Astrocyte (in vitro differentiated cells and primary cell): ENCODE data around the gene CYREN. TPM values are rescaled to one million over a fixed set of nuclear protein-coding genes. Genes with fewer than 3 reads are reported as not detected.
"Not testable (repeated sequence)": the region's sequence is repeated elsewhere in the genome, so short reads cannot be mapped to it uniquely, and the experiment has no call there.

Experiments used
- DNase-seq: peaks from one replicate; pipeline ENCODE4 v3.0.0-alpha.2; 2010; ENCODE audit warnings: low read depth
- FAIRE-seq: peaks from 2 replicates; lab custom pipeline; 2011; peaks lifted over from hg19 to GRCh38; lab: Jason Lieb, UNC
- H2AFZ ChIP-seq: 2 replicates; pipeline ENCODE4 v1.6.0; 2012; ENCODE audit warnings: low read depth, low read length, inconsistent platforms
- H3K27ac ChIP-seq: 2 replicates; pipeline ENCODE4 v1.5.1; 2011; ENCODE audit warnings: low read depth, low read length, inconsistent platforms
- H3K27me3 ChIP-seq: 2 replicates; pipeline ENCODE4 v1.6.0; 2011; ENCODE audit warnings: low read length, inconsistent platforms; ENCODE audit not compliant: insufficient read depth
- H3K36me3 ChIP-seq: 2 replicates; pipeline ENCODE4 v1.5.1; 2011; ENCODE audit warnings: low read length, inconsistent platforms; ENCODE audit not compliant: insufficient read depth
- H3K4me1 ChIP-seq: 2 replicates; pipeline ENCODE4 v1.5.1; 2011; ENCODE audit warnings: low read length, inconsistent platforms; ENCODE audit not compliant: insufficient read depth
- H3K4me2 ChIP-seq: 2 replicates; pipeline ENCODE4 v1.6.0; 2012; ENCODE audit warnings: low read length, inconsistent platforms
- H3K4me3 ChIP-seq: 2 replicates; pipeline ENCODE4 v1.5.1; 2011; ENCODE audit warnings: low read depth, mild to moderate bottlenecking, low read length, inconsistent platforms; ENCODE audit not compliant: insufficient read depth
- H3K79me2 ChIP-seq: 2 replicates; pipeline ENCODE4 v1.6.0; 2012; ENCODE audit warnings: mild to moderate bottlenecking, low read length, inconsistent platforms; ENCODE audit not compliant: insufficient read depth
- H3K9ac ChIP-seq: 2 replicates; pipeline ENCODE4 v1.6.0; 2012; ENCODE audit warnings: mild to moderate bottlenecking, low read length, inconsistent platforms
- H3K9me3 ChIP-seq: 2 replicates; pipeline ENCODE4 v1.5.1; 2012; ENCODE audit warnings: low read depth, mild to moderate bottlenecking, low read length, inconsistent platforms; ENCODE audit not compliant: insufficient read depth
- H4K20me1 ChIP-seq: 2 replicates; pipeline ENCODE4 v1.6.0; 2012; ENCODE audit warnings: low read length, inconsistent platforms; ENCODE audit not compliant: insufficient read depth
- H3K27ac Mint-ChIP-seq: one replicate; pipeline ENCODE4 v1.8.0; 2021; ENCODE audit warnings: mild to moderate bottlenecking, mixed read lengths; ENCODE audit not compliant: unreplicated experiment
- H3K27me3 Mint-ChIP-seq: one replicate; pipeline ENCODE4 v1.8.0; 2021; ENCODE audit warnings: low read depth, mixed read lengths; ENCODE audit not compliant: unreplicated experiment
- H3K36me3 Mint-ChIP-seq: one replicate; pipeline ENCODE4 v1.8.0; 2021; ENCODE audit warnings: low read depth, mixed read lengths; ENCODE audit not compliant: unreplicated experiment
- H3K4me1 Mint-ChIP-seq: one replicate; pipeline ENCODE4 v1.8.0; 2021; ENCODE audit warnings: low read depth, mixed read lengths; ENCODE audit not compliant: unreplicated experiment
- H3K4me3 Mint-ChIP-seq: one replicate; pipeline ENCODE4 v1.8.0; 2021; ENCODE audit warnings: mild to moderate bottlenecking, moderate library complexity, mixed read lengths; ENCODE audit not compliant: unreplicated experiment
- H3K9me3 Mint-ChIP-seq: one replicate; pipeline ENCODE4 v1.8.0; 2021; ENCODE audit warnings: mild to moderate bottlenecking, mixed read lengths; ENCODE audit not compliant: unreplicated experiment
- EZH2 ChIP-seq: IDR thresholded peaks from 2 replicates; pipeline ENCODE4 v1.6.1; 2012; ENCODE audit warnings: mild to moderate bottlenecking, low read length, inconsistent platforms; ENCODE audit not compliant: insufficient read depth
- total RNA-seq: library from RNA; stranded (reverse); gene quantifications from 2 replicates; pipeline ENCODE4 v1.2.1, GENCODE V29; 2021
- TF ChIP-seq, protein P1 (sequence below): IDR thresholded peaks from 2 replicates; pipeline ENCODE4 v1.5.1; 2011; ENCODE audit warnings: low read depth, mild to moderate bottlenecking, inconsistent platforms, low read length, moderate library complexity; ENCODE audit not compliant: insufficient read depth

Gene CYREN
- total RNA-seq, 1 donor from 2014 or later, result 31.0 TPM

DNA sequence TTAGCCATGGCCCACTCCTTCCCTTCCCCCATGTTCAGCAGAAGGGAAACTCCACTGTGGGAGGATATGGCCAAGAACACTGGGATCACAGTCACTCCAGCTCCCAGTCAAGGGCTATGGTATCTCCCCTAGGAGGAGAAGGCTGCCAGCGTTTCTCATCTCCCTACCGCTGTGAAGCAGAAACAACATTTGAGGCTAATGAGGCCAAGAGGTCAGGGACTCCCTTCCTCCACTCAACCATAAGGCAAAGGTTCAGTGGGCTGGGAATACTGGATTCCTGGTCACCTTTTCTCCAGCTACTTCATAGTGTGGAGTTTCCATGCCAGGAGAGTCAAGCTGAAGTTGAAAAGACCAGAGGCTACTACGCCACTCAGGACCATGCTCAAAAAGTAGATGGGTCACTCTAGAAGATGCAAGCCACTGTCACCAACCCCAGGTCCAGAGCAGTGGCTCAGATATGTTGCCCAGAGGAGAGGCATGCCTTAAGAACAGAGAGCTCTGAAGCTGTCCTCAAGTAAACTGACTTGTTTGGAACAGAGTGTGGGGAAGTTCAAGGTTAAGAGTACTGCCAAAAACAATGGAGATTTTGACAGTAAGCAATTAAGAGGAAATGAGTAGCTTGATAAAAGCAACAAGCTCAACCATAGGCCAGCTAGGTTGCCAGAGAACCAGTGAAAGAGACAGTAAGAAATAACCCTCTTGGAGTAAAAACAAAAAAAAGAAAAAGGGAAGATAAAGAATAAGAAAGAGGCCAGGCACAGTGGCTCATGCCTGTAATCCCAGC is 26.4 kb downstream of the CYREN start:
- Mint-ChIP-seq H3K9me3 (no peaks in the 10 kb centered on the region), H3K36me3 (no peaks in the 10 kb centered on the region), H3K4me1 (peaks cover 2% of the 10 kb centered on the region), H3K27me3 (no peaks in the 10 kb centered on the region), H3K4me3 (no peak overlapping the region), H3K27ac (no peak overlapping the region)
- FAIRE-seq, result no peak
- no peak overlapping the region for H2AFZ ChIP-seq
- no peaks in the 10 kb centered on the region for H3K79me2 ChIP-seq
- H3K27me3 ChIP-seq, result no peaks in the 10 kb centered on the region
- no peak overlapping the region for H3K4me3 ChIP-seq
- no peaks in the 10 kb centered on the region for H3K9me3 ChIP-seq
- no peak for TF ChIP-seq EZH2
- TF ChIP-seq, protein P1, sequence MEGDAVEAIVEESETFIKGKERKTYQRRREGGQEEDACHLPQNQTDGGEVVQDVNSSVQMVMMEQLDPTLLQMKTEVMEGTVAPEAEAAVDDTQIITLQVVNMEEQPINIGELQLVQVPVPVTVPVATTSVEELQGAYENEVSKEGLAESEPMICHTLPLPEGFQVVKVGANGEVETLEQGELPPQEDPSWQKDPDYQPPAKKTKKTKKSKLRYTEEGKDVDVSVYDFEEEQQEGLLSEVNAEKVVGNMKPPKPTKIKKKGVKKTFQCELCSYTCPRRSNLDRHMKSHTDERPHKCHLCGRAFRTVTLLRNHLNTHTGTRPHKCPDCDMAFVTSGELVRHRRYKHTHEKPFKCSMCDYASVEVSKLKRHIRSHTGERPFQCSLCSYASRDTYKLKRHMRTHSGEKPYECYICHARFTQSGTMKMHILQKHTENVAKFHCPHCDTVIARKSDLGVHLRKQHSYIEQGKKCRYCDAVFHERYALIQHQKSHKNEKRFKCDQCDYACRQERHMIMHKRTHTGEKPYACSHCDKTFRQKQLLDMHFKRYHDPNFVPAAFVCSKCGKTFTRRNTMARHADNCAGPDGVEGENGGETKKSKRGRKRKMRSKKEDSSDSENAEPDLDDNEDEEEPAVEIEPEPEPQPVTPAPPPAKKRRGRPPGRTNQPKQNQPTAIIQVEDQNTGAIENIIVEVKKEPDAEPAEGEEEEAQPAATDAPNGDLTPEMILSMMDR, result no peak
- H3K4me1 ChIP-seq, result no peaks in the 10 kb centered on the region
- H3K36me3 ChIP-seq, result no peaks in the 10 kb centered on the region
- no peak overlapping the region for H3K4me2 ChIP-seq
- no peak overlapping the region for H3K9ac ChIP-seq
- DNase-seq, result no peak
- no peaks in the 10 kb centered on the region for H4K20me1 ChIP-seq
- no peak overlapping the region for H3K27ac ChIP-seq

DNA sequence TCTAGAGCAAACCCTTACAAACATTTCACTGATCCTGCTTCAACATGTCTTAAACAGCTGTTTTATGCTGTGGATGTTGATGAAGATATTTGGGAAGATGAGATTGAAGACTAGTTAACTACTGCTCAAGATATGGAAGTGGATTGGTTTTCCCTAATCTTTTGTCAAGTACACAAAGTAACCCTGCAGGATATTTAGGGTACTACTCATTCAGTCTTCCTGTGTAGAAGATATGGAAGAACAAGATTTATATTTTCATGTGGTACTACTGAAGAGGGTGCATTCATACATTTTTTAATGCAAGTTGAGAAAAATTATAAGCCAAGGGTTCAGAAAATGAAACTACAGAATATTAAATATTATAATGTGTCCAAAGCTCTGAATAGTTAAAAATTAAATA is 40.9 kb downstream of the CYREN start:
- H3K27me3 Mint-ChIP-seq, result no peaks in the 10 kb centered on the region
- Histone ChIP-seq H3K27ac (no peak overlapping the region), H2AFZ (no peak overlapping the region), H4K20me1 (no peaks in the 10 kb centered on the region), H3K9ac (no peak overlapping the region), H3K27me3 (no peaks in the 10 kb centered on the region), H3K4me2 (no peak overlapping the region), H3K4me1 (no peaks in the 10 kb centered on the region), H3K4me3 (no peak overlapping the region), H3K36me3 (no peaks in the 10 kb centered on the region), H3K79me2 (no peaks in the 10 kb centered on the region), H3K9me3 (no peaks in the 10 kb centered on the region)
- peaks cover 1% of the 10 kb centered on the region for H3K9me3 Mint-ChIP-seq
- TF ChIP-seq, protein P1, result no peak
- no peak for TF ChIP-seq EZH2
- H3K4me1 Mint-ChIP-seq, result no peaks in the 10 kb centered on the region
- H3K27ac Mint-ChIP-seq, result no peak overlapping the region
- FAIRE-seq (no peak), DNase-seq (no peak)
- no peaks in the 10 kb centered on the region for H3K36me3 Mint-ChIP-seq
- no peak overlapping the region for H3K4me3 Mint-ChIP-seq

DNA sequence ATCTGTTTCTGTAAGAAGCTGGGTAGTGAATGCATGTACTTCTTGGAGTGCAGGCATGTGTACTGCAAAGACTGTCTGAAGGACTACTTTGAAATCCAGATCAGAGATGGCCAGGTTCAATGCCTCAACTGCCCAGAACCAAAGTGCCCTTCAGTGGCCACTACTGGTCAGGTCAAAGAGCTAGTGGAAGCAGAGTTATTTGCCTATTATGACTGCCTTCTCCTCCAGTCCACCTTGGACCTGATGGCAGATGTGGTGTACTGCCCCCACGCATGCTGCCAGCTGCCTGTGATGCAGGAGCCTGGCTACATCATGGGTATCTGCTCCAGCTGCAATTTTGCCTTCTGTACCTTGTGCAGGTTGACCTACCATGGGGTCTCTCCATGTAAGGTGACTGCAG is 41.6 kb downstream of the CYREN start:
- Mint-ChIP-seq H3K9me3 (peaks cover 1% of the 10 kb centered on the region), H3K27ac (no peak overlapping the region), H3K4me1 (no peaks in the 10 kb centered on the region), H3K27me3 (no peaks in the 10 kb centered on the region), H3K36me3 (no peaks in the 10 kb centered on the region), H3K4me3 (no peak overlapping the region)
- Histone ChIP-seq H3K9me3 (no peaks in the 10 kb centered on the region), H3K79me2 (no peaks in the 10 kb centered on the region), H3K36me3 (no peaks in the 10 kb centered on the region), H3K27me3 (no peaks in the 10 kb centered on the region), H4K20me1 (no peaks in the 10 kb centered on the region), H2AFZ (no peak overlapping the region), H3K27ac (no peak overlapping the region), H3K4me2 (no peak overlapping the region), H3K4me3 (no peak overlapping the region), H3K4me1 (no peaks in the 10 kb centered on the region), H3K9ac (no peak overlapping the region)
- DNase-seq, result no peak
- no peak for FAIRE-seq
- TF ChIP-seq EZH2, result no peak
- TF ChIP-seq, protein P1, result no peak

DNA sequence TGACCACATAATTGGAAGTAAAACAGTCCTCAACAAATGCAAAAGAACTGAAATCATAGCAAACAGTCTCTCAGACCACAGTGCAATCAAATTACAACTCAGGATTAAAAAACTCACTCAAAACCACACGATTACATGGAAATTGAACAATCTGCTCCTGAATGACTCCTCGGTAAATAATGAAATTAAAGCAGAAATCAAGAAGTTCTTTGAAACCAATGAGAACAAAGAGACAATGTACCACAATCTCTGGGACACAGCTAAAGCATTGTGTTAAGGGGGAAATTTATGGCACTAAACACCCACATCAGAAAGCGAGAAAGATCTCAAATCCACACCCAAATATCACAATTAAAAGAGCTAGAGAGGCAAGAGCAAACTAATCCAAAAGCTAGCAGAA is 45.9 kb downstream of the CYREN start:
- not testable (repeated sequence) for H3K79me2 ChIP-seq, H2AFZ ChIP-seq, H3K4me3 ChIP-seq, H3K4me1 ChIP-seq, H3K27ac ChIP-seq, H3K4me1 Mint-ChIP-seq, H3K27me3 ChIP-seq, H3K27me3 Mint-ChIP-seq, DNase-seq, H3K27ac Mint-ChIP-seq, H3K4me3 Mint-ChIP-seq, H3K4me2 ChIP-seq, H4K20me1 ChIP-seq, H3K36me3 Mint-ChIP-seq, H3K9me3 ChIP-seq, H3K36me3 ChIP-seq, H3K9ac ChIP-seq, FAIRE-seq
- peaks cover 11% of the 10 kb centered on the region for H3K9me3 Mint-ChIP-seq
